Mucosa of rectum (tissue), 2 donors: ENCODE results near the gene SWAP70.
"Not testable (repeated sequence)": the region's sequence is repeated elsewhere in the genome, so short reads cannot be mapped to it uniquely, and the experiment has no call there.

Source experiments
- H3K27ac ChIP-seq, 2 donors: one replicate each; pipeline ENCODE4 v1.7.0; 2013; ENCODE audit warnings: inconsistent platforms in 2 of 2, low read depth in 2 of 2, low read length in 2 of 2
- H3K27me3 ChIP-seq, 2 donors: one replicate each; pipeline ENCODE4 v1.7.0; 2013; ENCODE audit warnings: low read length in 2 of 2; ENCODE audit not compliant: control insufficient read depth in 2 of 2, insufficient read depth in 2 of 2
- H3K36me3 ChIP-seq, 2 donors: one replicate each; pipeline ENCODE4 v1.7.0; 2013; ENCODE audit warnings: low read length in 2 of 2; ENCODE audit not compliant: control insufficient read depth in 2 of 2, insufficient read depth in 2 of 2
- H3K4me1 ChIP-seq, 2 donors: one replicate each; pipeline ENCODE4 v1.7.0; 2013; ENCODE audit warnings: low read length in 2 of 2, mild to moderate bottlenecking in 1 of 2; ENCODE audit not compliant: control insufficient read depth in 2 of 2, insufficient read depth in 2 of 2
- H3K4me3 ChIP-seq, 2 donors: one replicate each; pipeline ENCODE4 v1.7.0; 2013; ENCODE audit warnings: low read length in 2 of 2
- H3K9ac ChIP-seq, 2 donors: one replicate each; pipeline ENCODE4 v1.7.0; 2013; ENCODE audit warnings: low read length in 2 of 2, low read depth in 1 of 2, mild to moderate bottlenecking in 1 of 2
- H3K9me3 ChIP-seq, 2 donors: one replicate each; pipeline ENCODE4 v1.7.0; 2013; ENCODE audit warnings: low read length in 2 of 2; ENCODE audit not compliant: control insufficient read depth in 2 of 2
- donor health status: healthy.
- donor health status: Normal muscosa, but diverticular disease.

Gene SWAP70

DNA sequence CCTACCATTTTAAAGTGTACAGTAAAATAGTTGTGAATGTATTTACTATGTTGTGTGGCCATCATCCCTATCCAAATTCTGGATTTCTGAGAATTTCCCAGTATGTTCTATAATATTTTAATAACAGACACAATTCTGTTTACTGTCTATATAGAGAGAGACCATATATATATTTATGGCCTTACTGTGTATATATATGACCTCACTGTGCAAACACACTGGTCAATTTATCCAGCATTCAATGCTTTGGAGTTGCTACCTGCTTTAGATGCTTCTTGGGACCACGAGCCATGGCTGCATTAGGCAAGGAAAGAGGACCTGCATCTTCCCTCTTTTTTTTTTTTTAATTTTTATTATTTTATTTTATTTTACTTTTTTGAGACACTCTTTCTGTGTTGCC lies 40.2 kb downstream of the SWAP70 start:
- Histone ChIP-seq H3K27me3 (no peaks in the 10 kb centered on the region), H3K4me1 (peaks cover 8 to 15% of the 10 kb centered on the region in 2 donors), H3K9ac (no peak overlapping the region), H3K9me3 (no peaks in the 10 kb centered on the region), H3K27ac (no peak overlapping the region), H3K36me3 (no peaks in the 10 kb centered on the region), H3K4me3 (no peak overlapping the region)

DNA sequence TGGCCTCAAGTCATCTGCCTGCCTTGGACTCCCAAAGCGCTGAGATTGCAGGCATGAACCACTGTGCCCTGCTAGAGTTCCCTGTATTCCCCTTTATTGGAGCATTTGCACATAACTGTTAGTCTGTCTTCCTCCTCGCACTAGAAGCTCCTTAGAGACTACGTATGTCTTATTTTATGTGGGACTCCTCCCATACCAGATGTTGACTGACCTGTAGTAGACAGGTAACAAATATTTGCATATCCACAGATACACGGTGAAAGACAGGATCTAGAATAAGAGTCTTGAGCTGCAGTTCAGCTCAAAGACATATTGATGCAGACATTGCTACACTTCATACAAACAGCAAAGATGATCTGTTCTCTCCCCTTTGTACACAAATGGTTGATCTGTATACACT lies 40.7 kb downstream of the SWAP70 start:
- no peaks in the 10 kb centered on the region for H3K9me3 ChIP-seq
- H3K9ac ChIP-seq, result no peak overlapping the region
- H3K27me3 ChIP-seq, result no peaks in the 10 kb centered on the region
- H3K4me3 ChIP-seq, result no peak overlapping the region
- no peaks in the 10 kb centered on the region for H3K36me3 ChIP-seq
- peak overlapping the region in 1 of 2 donors; percentile 22 for H3K27ac ChIP-seq
- peaks cover 8 to 15% of the 10 kb centered on the region in 2 donors for H3K4me1 ChIP-seq

DNA sequence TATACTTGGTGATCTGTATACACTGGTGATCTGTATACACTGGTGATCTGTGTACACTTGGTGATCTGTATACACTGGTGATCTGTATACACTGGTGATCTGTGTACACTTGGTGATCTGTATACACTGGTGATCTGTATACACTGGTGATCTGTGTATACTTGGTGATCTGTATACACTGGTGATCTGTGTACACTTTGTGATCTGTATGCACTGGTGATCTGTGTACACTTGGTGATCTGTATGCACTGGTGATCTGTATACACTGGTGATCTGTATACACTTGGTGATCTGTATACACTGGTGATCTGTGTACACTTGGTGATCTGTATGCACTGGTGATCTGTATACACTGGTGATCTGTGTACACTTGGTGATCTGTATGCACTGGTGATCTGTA lies 41.5 kb downstream of the SWAP70 start:
- H3K4me3 ChIP-seq, H3K27me3 ChIP-seq, H3K36me3 ChIP-seq, H3K9me3 ChIP-seq, H3K9ac ChIP-seq, H3K27ac ChIP-seq: not testable (repeated sequence)
- peaks cover 8 to 15% of the 10 kb centered on the region in 2 donors for H3K4me1 ChIP-seq

DNA sequence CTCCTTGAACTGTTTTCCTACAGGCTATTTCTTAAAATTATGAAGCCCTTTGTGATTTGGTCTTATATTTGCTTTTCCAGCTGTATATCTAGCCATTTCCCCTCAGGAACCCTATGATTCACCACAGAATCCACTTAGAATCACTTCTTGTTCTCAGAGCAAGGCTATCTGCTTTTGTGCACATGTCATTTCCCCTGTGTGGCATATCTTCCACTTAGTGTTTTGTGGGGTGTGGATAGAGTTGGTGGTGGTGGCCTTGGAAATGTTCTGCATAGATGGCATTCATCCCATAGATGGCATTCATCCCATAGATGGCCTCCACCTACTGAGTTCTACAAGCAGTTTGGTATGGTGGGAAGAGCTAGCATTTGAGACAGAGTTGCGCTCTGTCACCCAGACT lies 44.7 kb downstream of the SWAP70 start:
- no peaks in the 10 kb centered on the region for H3K36me3 ChIP-seq
- no peak overlapping the region for H3K27ac ChIP-seq
- no peak overlapping the region for H3K4me3 ChIP-seq
- peaks cover under 1 to 5% of the 10 kb centered on the region in 2 donors for H3K4me1 ChIP-seq
- H3K27me3 ChIP-seq, result no peaks in the 10 kb centered on the region
- no peaks in the 10 kb centered on the region for H3K9me3 ChIP-seq
- no peak overlapping the region for H3K9ac ChIP-seq

DNA sequence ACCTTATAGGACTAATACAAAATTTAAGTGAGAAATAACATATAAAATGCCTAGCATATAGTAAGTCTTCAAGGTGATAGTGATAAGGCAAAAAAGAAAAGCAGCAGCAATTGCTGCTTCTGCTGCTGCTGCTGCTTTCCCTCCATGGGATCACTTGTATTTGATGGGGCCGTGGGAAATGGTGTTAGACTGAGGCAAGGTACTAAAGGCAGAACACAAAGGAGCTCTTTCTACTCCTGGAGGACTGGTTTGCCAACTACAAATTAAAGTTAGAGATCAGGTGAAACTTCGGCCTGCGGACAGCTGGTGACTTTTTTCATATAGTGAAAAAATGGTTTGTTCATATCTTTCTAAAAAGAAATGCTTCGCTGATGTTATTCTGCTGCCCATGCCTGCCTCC lies 46.3 kb downstream of the SWAP70 start:
- Histone ChIP-seq H3K27me3 (no peaks in the 10 kb centered on the region), H3K27ac (no peak overlapping the region), H3K9ac (no peak overlapping the region), H3K4me1 (no peaks in the 10 kb centered on the region), H3K9me3 (no peaks in the 10 kb centered on the region), H3K4me3 (no peak overlapping the region), H3K36me3 (peaks cover 0 to 1% of the 10 kb centered on the region in 2 donors)

DNA sequence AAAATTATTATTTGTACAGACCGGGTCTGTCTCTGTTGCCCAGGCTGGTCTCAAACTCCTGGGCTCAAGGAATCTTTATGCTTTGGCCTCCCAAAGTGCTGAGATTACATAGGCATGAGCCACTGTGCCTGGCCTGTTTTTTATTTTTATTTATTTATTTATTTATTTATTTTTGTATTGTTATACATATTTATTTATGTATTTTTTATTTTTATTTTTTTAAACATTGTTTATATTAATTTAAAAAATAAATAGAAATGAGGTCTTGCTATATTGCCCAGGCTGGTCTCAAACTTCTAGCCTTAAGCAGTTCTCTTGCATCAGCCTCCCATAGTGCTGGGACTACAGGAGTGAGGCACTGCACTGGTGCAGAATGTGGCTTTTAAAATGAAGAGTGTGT lies 47.0 kb downstream of the SWAP70 start:
- Histone ChIP-seq H3K4me1 (no peaks in the 10 kb centered on the region), H3K9ac (no peak overlapping the region), H3K36me3 (peaks cover 0 to 8% of the 10 kb centered on the region in 2 donors), H3K9me3 (no peaks in the 10 kb centered on the region), H3K27me3 (no peaks in the 10 kb centered on the region), H3K4me3 (no peak overlapping the region), H3K27ac (no peak overlapping the region)

DNA sequence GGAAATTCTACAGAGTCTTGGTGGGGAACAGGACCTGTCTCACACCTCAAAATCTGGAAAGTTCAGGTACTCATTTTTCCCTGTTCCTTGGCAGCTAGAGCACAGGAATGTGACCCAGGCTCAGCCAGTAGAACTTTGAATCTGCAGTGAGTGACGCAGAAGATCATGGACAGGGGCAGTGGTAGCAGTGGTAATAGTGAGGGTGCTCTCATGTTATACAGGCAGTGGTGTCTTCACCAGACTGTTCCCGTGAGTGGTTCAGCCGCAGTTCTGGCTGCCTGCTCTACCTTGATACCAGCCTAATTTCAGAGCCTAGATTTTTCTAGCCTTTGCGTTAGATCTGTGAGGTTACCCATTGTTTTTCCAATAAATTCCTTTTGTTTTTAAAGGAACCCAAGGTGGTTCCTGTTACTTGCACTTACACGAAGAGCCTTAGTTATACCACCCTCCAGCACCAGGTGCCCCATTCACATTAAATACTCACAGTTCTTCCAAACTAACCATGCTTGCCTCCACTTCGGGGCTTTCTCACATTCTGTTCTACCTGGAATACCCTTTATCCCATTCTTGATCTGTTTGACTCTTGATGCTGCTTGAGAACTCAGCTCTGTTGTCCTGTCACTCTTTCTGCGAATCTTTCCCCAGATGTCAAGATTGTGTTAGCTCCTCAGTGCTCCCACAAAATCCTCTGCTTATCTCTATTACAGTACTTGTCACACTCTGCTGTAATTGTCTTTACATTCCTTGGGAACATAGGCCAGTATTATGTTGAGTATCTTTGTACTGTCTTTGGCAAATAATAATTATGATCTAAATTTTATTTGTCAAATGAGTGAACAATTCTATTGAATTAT lies 47.8 kb downstream of the SWAP70 start:
- H3K27ac ChIP-seq, result no peak overlapping the region
- H3K36me3 ChIP-seq, result peaks cover 0 to 10% of the 10 kb centered on the region in 2 donors
- no peak overlapping the region for H3K9ac ChIP-seq
- H3K27me3 ChIP-seq, result no peaks in the 10 kb centered on the region
- no peak overlapping the region for H3K4me3 ChIP-seq
- H3K9me3 ChIP-seq, result no peaks in the 10 kb centered on the region
- H3K4me1 ChIP-seq, result no peaks in the 10 kb centered on the region

DNA sequence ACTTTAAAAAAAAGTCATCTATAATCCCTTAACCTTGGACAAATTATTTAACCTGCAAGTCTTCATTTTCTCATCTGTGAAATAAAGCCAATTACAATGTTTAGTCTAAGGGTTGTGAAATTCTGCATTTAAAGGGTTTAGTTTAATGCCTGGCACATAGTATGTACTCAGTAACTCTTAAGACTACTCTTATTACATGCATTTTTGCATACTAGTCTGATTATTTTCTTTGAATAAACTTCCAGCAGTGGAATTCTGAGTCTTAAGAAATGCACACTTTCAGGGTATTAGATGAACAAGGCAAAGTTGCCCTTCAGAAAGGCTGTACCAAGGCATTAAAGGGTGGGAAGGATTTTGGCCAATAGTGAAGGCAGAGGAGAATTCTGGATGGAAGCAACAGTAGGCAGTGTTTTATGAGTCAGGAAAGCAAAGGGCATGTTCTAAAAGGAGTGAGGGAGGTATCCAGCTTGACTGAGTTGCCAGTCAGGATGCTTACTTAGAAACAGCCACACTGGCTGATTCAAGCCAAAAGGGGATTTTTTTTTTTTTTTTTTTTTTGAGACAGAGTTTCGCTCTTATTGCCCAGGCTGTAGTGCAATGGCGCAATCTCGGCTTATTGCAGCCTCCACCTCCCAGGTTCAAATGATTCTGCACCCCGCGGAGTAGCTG lies 50.5 kb downstream of the SWAP70 start:
- Histone ChIP-seq H3K27ac (no peak overlapping the region), H3K4me3 (no peak overlapping the region), H3K4me1 (peaks cover 0 to 2% of the 10 kb centered on the region in 2 donors), H3K36me3 (peaks cover 0 to 10% of the 10 kb centered on the region in 2 donors), H3K9me3 (no peaks in the 10 kb centered on the region), H3K27me3 (no peaks in the 10 kb centered on the region), H3K9ac (no peak overlapping the region)

DNA sequence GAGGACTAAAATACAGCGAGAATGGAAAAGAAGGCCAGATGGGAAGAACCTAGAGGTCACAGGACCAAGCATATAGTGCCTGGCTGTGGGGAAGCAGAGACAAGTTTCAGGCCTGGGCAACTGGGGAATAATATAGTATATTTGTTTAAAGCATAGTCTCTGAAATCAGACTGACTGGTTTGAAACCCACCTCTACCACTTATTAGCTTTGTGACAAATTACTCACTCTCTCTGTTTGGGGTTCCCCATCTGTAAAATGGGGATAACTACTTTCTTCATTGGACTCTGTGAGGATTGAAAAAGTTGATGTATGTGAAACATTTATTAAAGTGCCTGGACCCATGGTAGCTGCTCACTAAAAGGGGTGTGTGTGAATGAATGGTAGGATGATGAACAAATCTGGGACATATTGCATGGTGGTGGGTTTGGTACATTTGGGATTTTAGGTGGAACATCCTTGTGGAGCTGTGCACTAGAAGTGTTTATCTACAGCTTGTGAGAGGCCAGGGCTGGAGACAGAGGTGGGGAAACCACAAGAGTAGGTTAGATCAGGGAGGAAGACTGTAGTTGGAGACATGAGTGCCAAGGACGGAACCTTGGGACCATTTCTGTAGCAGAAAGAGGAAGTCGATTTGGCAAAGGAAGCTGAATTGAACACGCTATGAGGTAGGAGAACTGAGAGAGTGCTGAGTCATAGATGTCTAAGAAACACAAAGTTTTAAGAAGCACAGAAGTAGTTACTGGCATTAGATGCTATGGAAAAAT lies 52.6 kb downstream of the SWAP70 start:
- Histone ChIP-seq H3K9me3 (no peaks in the 10 kb centered on the region), H3K27ac (peak overlapping the region; percentile 35 to 46), H3K4me3 (no peak overlapping the region), H3K4me1 (peaks cover 0 to 2% of the 10 kb centered on the region in 2 donors), H3K36me3 (peaks cover 0 to 10% of the 10 kb centered on the region in 2 donors), H3K9ac (no peak overlapping the region), H3K27me3 (no peaks in the 10 kb centered on the region)

DNA sequence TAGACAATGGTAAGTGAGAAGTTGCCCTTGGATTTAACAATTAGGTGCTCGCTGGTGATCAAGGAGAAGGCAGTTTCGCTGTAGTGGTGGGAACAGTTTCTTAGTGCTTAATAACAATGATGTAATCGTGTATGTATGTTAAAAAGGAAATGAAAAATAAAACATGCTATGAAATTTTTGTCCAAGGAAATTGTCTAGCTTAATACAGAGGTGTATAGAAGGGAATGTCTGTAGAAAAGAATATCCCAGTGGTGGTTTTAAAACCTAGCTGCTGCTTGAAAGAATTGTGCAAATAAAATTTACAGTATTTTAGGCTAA lies 53.1 kb downstream of the SWAP70 start:
- Histone ChIP-seq H3K27me3 (no peaks in the 10 kb centered on the region), H3K9me3 (no peaks in the 10 kb centered on the region), H3K9ac (no peak overlapping the region), H3K4me1 (peaks cover 0 to 2% of the 10 kb centered on the region in 2 donors), H3K27ac (peak overlapping the region in 1 of 2 donors; percentile 35), H3K36me3 (peaks cover 0 to 10% of the 10 kb centered on the region in 2 donors), H3K4me3 (no peak overlapping the region)
